A549 (cell line): ENCODE measurements around the gene ZNF511. TPM values are rescaled to one million over a fixed set of nuclear protein-coding genes. Genes with fewer than 3 reads are reported as not detected.

ENCODE experiments used
- ATAC-seq, 2 experiments: fragments of 200-7000 bp in 1 of 2; fragments of >200 bp in 1 of 2; cut with Nextera tagmentation in 1 of 2; cut with Tn5 transposase in 1 of 2; 3 replicates each; pipeline versions ENCODE4 v1.8.0 to v1.9.1; 2018 to 2020; ENCODE audit warnings: mild to moderate bottlenecking in 1 of 2, moderate library complexity in 1 of 2
- CTCF ChIA-PET: fragments of 300-600 bp; sonication (Branson Sonifier 250); formaldehyde crosslinking; extraction: SDS; loops from one replicate; lab custom pipeline; 2021; ENCODE audit warnings: antibody characterized with exemption, inconsistent platforms; lab: Yijun Ruan, JAX
- POLR2A ChIA-PET: fragments of 350-600 bp; formaldehyde crosslinking; extraction: SDS; loops from one replicate; lab custom pipeline; 2021; ENCODE audit warnings: antibody characterized with exemption, inconsistent platforms; lab: Yijun Ruan, JAX
- DNase-seq, 2 experiments: peaks; one replicate each; pipeline versions ENCODE4 v3.0.0 to v3.0.0-alpha.2; 2011 to 2016; ENCODE audit warnings: low read depth in 1 of 2, low spot score in 1 of 2
- FAIRE-seq: peaks from 2 replicates; lab custom pipeline; 2011; peaks lifted over from hg19 to GRCh38; lab: Jason Lieb, UNC
- H3K27ac ChIP-seq, 2 experiments: fragments of >200 bp; sonication (Bioruptor Twin); formaldehyde crosslinking; 3 replicates each; pipeline ENCODE4 v1.5.1; 2016 to 2017
- H3K4me1 ChIP-seq: fragments of >200 bp; sonication (Bioruptor Twin); formaldehyde crosslinking; 3 replicates; pipeline ENCODE4 v1.6.1; 2016
- H3K4me2 ChIP-seq: fragments of >200 bp; sonication (Bioruptor Twin); formaldehyde crosslinking; 3 replicates; pipeline ENCODE4 v1.6.1; 2016
- H3K4me3 ChIP-seq: fragments of >200 bp; sonication (Bioruptor Twin); formaldehyde crosslinking; 3 replicates; pipeline ENCODE4 v1.5.1; 2016
- H3K9me3 ChIP-seq: fragments of >200 bp; sonication (Bioruptor Twin); formaldehyde crosslinking; 3 replicates; pipeline ENCODE4 v1.6.1; 2016
- CBX8 ChIP-seq: fragments of 200-600 bp; sonication (generic); IDR thresholded peaks from 2 replicates; pipeline ENCODE4 v1.6.1; 2016
- CHD4 ChIP-seq: fragments of 200-600 bp; sonication (generic); IDR thresholded peaks from 2 replicates; pipeline ENCODE4 v1.6.1; 2016; ENCODE audit warnings: antibody characterized with exemption, mild to moderate bottlenecking, borderline replicate concordance
- HES2 ChIP-seq: fragments of >200 bp; sonication (Bioruptor Twin); formaldehyde crosslinking; IDR thresholded peaks from 2 replicates; pipeline ENCODE4 v1.6.1; 2016
- HOXB13 ChIP-seq: fragments of 250-450 bp; sonication (Bioruptor Pico); IDR thresholded peaks from 2 replicates; pipeline ENCODE4 v1.5.0; 2020; ENCODE audit warnings: low read depth, mild to moderate bottlenecking, moderate library complexity
- NPAS2 ChIP-seq: fragments of 250-450 bp; sonication (Bioruptor Pico); IDR thresholded peaks from 2 replicates; pipeline ENCODE4 v1.8.0; 2022; ENCODE audit warnings: mild to moderate bottlenecking, moderate library complexity, borderline replicate concordance
- POLR2A ChIP-seq: IDR thresholded peaks from 2 replicates; pipeline ENCODE4 v1.6.1; 2012; ENCODE audit warnings: mild to moderate bottlenecking, low read length
- POLR2AphosphoS2 ChIP-seq: conservative IDR thresholded peaks from 2 replicates; pipeline ENCODE4 v1.6.1; 2012; ENCODE audit warnings: low read length, improper control_type of control experiment, inconsistent platforms
- REST ChIP-seq: fragments of 200-600 bp; sonication (generic); IDR thresholded peaks from 2 replicates; pipeline ENCODE4 v1.6.1; 2016; ENCODE audit warnings: antibody characterized with exemption, mild to moderate bottlenecking, moderate library complexity
- RNF2 ChIP-seq: fragments of 200-600 bp; sonication (generic); IDR thresholded peaks from 2 replicates; pipeline ENCODE4 v1.6.1; 2016; ENCODE audit warnings: low read depth, mild to moderate bottlenecking, antibody characterized with exemption, moderate library complexity, borderline replicate concordance
- ZFP36 ChIP-seq: fragments of 450-650 bp; IDR thresholded peaks from 2 replicates; pipeline ENCODE4 v1.6.1; 2014; ENCODE audit warnings: borderline replicate concordance; ENCODE audit not compliant: partially characterized antibody
- WGBS: methylation state at CpG from one replicate; pipeline ENCODE4 v1.1.6; 2017; ENCODE audit errors: missing lambda C conversion rate; 5-methylcytosine and 5-hydroxymethylcytosine counted together
- polyA plus RNA-seq, 4 experiments: library from polyadenylated mRNA; depleted of rRNA in 3 of 4; stranded (reverse); fragments of >200 nt; fragmentation: RNase III in 1 of 4; extraction: RNeasy Plus Mini Kit Qiagen cat#74134 plus additional on column Dnase treatment in 1 of 4; gene quantifications; 2 replicates in 3 of 4; 3 replicates in 1 of 4; pipeline ENCODE4 v1.2.3, GENCODE V29; 2011 to 2017
- small RNA-seq, 6 experiments: library from RNA; depleted of rRNA; stranded (forward); fragments of <200 nt; gene quantifications; one replicate each; pipeline ENCODE3, GENCODE V24; 2012

ZNF511 gene
- polyA plus RNA-seq, 2 of the 4 experiments (the other 2 are of a cell fraction), result 40.2 to 43.6 TPM

GRCh38 chr10:133361773-133362441, 53.2 kb downstream of the ZNF511 start:
- 87% methylated on average over 18 of the region's 18 CpGs for WGBS
- ChIA-PET POLR2A (interaction anchor here (1.7 kb wide), 1 partner anchor 11 kb away, joined by 8 read pairs; the partner anchor contains the start of gene ECHS1), CTCF (interaction anchor here (2.0 to 2.5 kb wide), 3 partner anchors 8 to 54 kb away, joined by 6 to 13 read pairs (median 7); no protein-coding TSS in a partner anchor)
- Histone ChIP-seq H3K9me3 (no peaks in the 10 kb centered on the region), H3K27ac (no peak overlapping the region), H3K4me1 (peaks cover 6% of the 10 kb centered on the region; the same call in 1 of the 3 replicates), H3K4me3 (no peak overlapping the region), H3K4me2 (no peak overlapping the region)
- no peak for TF ChIP-seq HES2
- TF ChIP-seq HOXB13 (CRISPR knock-in tag), result no peak
- TF ChIP-seq REST, result no peak
- TF ChIP-seq POLR2A, result no peak
- no peak for TF ChIP-seq ZFP36
- no peak for TF ChIP-seq CBX8
- TF ChIP-seq NPAS2 (CRISPR knock-in tag), result no peak
- TF ChIP-seq RNF2, result no peak
- TF ChIP-seq POLR2AphosphoS2, result no peak
- TF ChIP-seq CHD4, result no peak
- no peak for FAIRE-seq
- DNase-seq, result no peak
- no peak for ATAC-seq

Small RNAs within 50 kb of the gene (small RNA-seq; reads per million reads assigned to genes)
- 0 reads per million in 6 experiments for gene BANF1P2

Other genes starting within 250 kb of the ZNF511 start
- gene ADGRA1, start 221.0 kb upstream of the ZNF511 start, polyA plus RNA-seq (2011; rRNA removed), result not detected in 2 replicates
- gene ADGRA1, start 221.0 kb upstream of the ZNF511 start, polyA plus RNA-seq (2017; fragmentation: RNase III; extraction: RNeasy Plus Mini Kit Qiagen cat#74134 plus additional on column Dnase treatment), result 0.03 TPM in 1 of 3 replicates, not detected in the others
- gene KNDC1, start 148.7 kb upstream of the ZNF511 start, polyA plus RNA-seq (2011; rRNA removed), result 0.63 and 0.65 TPM in 2 replicates
- 0.49 to 0.73 TPM (median 0.56 TPM) in 3 replicates for gene KNDC1, start 148.7 kb upstream of the ZNF511 start, polyA plus RNA-seq (2017; fragmentation: RNase III; extraction: RNeasy Plus Mini Kit Qiagen cat#74134 plus additional on column Dnase treatment)
- not detected in 2 replicates for gene UTF1, start 78.7 kb upstream of the ZNF511 start, polyA plus RNA-seq (2011; rRNA removed)
- gene UTF1, start 78.7 kb upstream of the ZNF511 start, polyA plus RNA-seq (2017; fragmentation: RNase III; extraction: RNeasy Plus Mini Kit Qiagen cat#74134 plus additional on column Dnase treatment), result not detected in 3 replicates
- gene VENTX, start 71.1 kb upstream of the ZNF511 start, polyA plus RNA-seq (2011; rRNA removed), result not detected in 2 replicates
- not detected in 3 replicates for gene VENTX, start 71.1 kb upstream of the ZNF511 start, polyA plus RNA-seq (2017; fragmentation: RNase III; extraction: RNeasy Plus Mini Kit Qiagen cat#74134 plus additional on column Dnase treatment)
- 1.4 TPM in 2 replicates for gene ADAM8, start 32.0 kb upstream of the ZNF511 start, polyA plus RNA-seq (2011; rRNA removed)
- gene ADAM8, start 32.0 kb upstream of the ZNF511 start, polyA plus RNA-seq (2017; fragmentation: RNase III; extraction: RNeasy Plus Mini Kit Qiagen cat#74134 plus additional on column Dnase treatment), result 4.1 to 5.2 TPM (median 4.4 TPM) in 3 replicates
- 44.5 and 44.9 TPM in 2 replicates for gene TUBGCP2, start within 50 bp of the ZNF511 start, polyA plus RNA-seq (2011; rRNA removed)
- gene TUBGCP2, start within 50 bp of the ZNF511 start, polyA plus RNA-seq (2017; fragmentation: RNase III; extraction: RNeasy Plus Mini Kit Qiagen cat#74134 plus additional on column Dnase treatment), result 32.5 to 35.0 TPM (median 33.6 TPM) in 3 replicates
- gene CALY, start 28.0 kb downstream of the ZNF511 start, polyA plus RNA-seq (2011; rRNA removed), result 0.28 and 0.30 TPM in 2 replicates
- gene CALY, start 28.0 kb downstream of the ZNF511 start, polyA plus RNA-seq (2017; fragmentation: RNase III; extraction: RNeasy Plus Mini Kit Qiagen cat#74134 plus additional on column Dnase treatment), result 0.63 to 0.89 TPM (median 0.73 TPM) in 3 replicates
- gene PRAP1, start 38.5 kb downstream of the ZNF511 start, polyA plus RNA-seq (2011; rRNA removed), result 0.13 TPM in 1 of 2 replicates, not detected in the other
- gene PRAP1, start 38.5 kb downstream of the ZNF511 start, polyA plus RNA-seq (2017; fragmentation: RNase III; extraction: RNeasy Plus Mini Kit Qiagen cat#74134 plus additional on column Dnase treatment), result not detected in 3 replicates
- gene FUOM, start 49.1 kb downstream of the ZNF511 start, polyA plus RNA-seq (2011; rRNA removed), result 7.6 and 8.1 TPM in 2 replicates
- gene FUOM, start 49.1 kb downstream of the ZNF511 start, polyA plus RNA-seq (2017; fragmentation: RNase III; extraction: RNeasy Plus Mini Kit Qiagen cat#74134 plus additional on column Dnase treatment), result 6.5 to 8.7 TPM (median 6.8 TPM) in 3 replicates
- 54.6 and 66.7 TPM in 2 replicates for gene ECHS1, start 64.4 kb downstream of the ZNF511 start, polyA plus RNA-seq (2011; rRNA removed)
- gene ECHS1, start 64.4 kb downstream of the ZNF511 start, polyA plus RNA-seq (2017; fragmentation: RNase III; extraction: RNeasy Plus Mini Kit Qiagen cat#74134 plus additional on column Dnase treatment), result 132 to 138 TPM (median 133 TPM) in 3 replicates
- 1.6 and 1.8 TPM in 2 replicates for gene PAOX, start 70.3 kb downstream of the ZNF511 start, polyA plus RNA-seq (2011; rRNA removed)
- gene PAOX, start 70.3 kb downstream of the ZNF511 start, polyA plus RNA-seq (2017; fragmentation: RNase III; extraction: RNeasy Plus Mini Kit Qiagen cat#74134 plus additional on column Dnase treatment), result 1.8 to 2.8 TPM (median 2.3 TPM) in 3 replicates
- gene MTG1, start 85.2 kb downstream of the ZNF511 start, polyA plus RNA-seq (2011; rRNA removed), result 65.6 and 67.2 TPM in 2 replicates
- gene MTG1, start 85.2 kb downstream of the ZNF511 start, polyA plus RNA-seq (2017; fragmentation: RNase III; extraction: RNeasy Plus Mini Kit Qiagen cat#74134 plus additional on column Dnase treatment), result 57.1 to 62.2 TPM (median 60.3 TPM) in 3 replicates
- gene SPRN, start 115.7 kb downstream of the ZNF511 start, polyA plus RNA-seq (2011; rRNA removed), result 0.06 and 0.08 TPM in 2 replicates
- 0.15 to 0.18 TPM (median 0.16 TPM) in 3 replicates for gene SPRN, start 115.7 kb downstream of the ZNF511 start, polyA plus RNA-seq (2017; fragmentation: RNase III; extraction: RNeasy Plus Mini Kit Qiagen cat#74134 plus additional on column Dnase treatment)
- gene SCART1, start 145.0 kb downstream of the ZNF511 start, polyA plus RNA-seq (2011; rRNA removed), result 0.45 and 0.96 TPM in 2 replicates
- 0.32 to 0.42 TPM (median 0.37 TPM) in 3 replicates for gene SCART1, start 145.0 kb downstream of the ZNF511 start, polyA plus RNA-seq (2017; fragmentation: RNase III; extraction: RNeasy Plus Mini Kit Qiagen cat#74134 plus additional on column Dnase treatment)
- 0.75 and 0.93 TPM in 2 replicates for gene CYP2E1, start 218.4 kb downstream of the ZNF511 start, polyA plus RNA-seq (2011; rRNA removed)
- 0.14 to 0.21 TPM (median 0.17 TPM) in 3 replicates for gene CYP2E1, start 218.4 kb downstream of the ZNF511 start, polyA plus RNA-seq (2017; fragmentation: RNase III; extraction: RNeasy Plus Mini Kit Qiagen cat#74134 plus additional on column Dnase treatment)